Measurements from ENCODE around the gene ART4. TPM values are rescaled to one million over a fixed set of nuclear protein-coding genes. Genes with fewer than 3 reads are reported as not detected.

The ART4 gene
- total RNA-seq, 1 experiment from 2014 or later, result not detected

DNA sequence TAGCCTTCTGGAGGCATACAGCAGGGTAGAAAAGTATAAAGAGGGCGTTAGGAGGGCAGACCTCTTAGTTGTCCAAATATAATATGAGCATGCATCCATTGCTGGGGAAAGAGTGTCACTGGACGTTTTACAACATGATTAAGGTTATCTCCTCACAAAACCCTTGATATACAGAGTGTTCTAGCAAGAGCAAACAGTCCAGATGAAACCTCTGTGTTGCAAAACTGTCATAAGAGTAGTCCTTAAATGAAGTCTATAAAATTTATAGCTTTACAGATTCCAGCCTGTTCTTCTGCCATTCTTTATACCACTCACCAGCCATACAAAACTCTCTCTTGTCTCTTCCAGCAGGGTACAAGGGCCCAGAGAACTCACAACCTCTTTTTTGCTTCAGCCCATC lies 61.8 kb downstream of the ART4 start:
- Mint-ChIP-seq H3K36me3 (peaks cover 12% of the 10 kb centered on the region), H3K27ac (no peak overlapping the region), H3K27me3 (ENCODE audit: low read depth) (no peaks in the 10 kb centered on the region), H3K4me3 (no peak overlapping the region), H3K4me1 (peaks cover 11% of the 10 kb centered on the region), H3K9me3 (no peaks in the 10 kb centered on the region)
- ChIA-PET POLR2A (interaction anchor here (0.9 to 1.3 kb wide), 3 partner anchors 11 to 22 kb away, joined by 3 to 5 read pairs (median 3); partner anchors contain the start of genes C12orf60 and WBP11), CTCF (interaction anchor here (0.9 to 1.4 kb wide), 4 partner anchors 13 to 65 kb away, joined by 3 to 4 read pairs (median 4); no protein-coding TSS in a partner anchor)
- TF ChIP-seq GABPB1 (CRISPR knock-in tag; IDR thresholded peaks at IDR 0.05) (no peak), ZNF317 (CRISPR knock-in tag; IDR thresholded peaks at IDR 0.05; ENCODE audit: borderline replicate concordance, low read depth) (no peak), SMAD4 (CRISPR knock-in tag; IDR thresholded peaks at IDR 0.05) (no peak), IRF2 (CRISPR knock-in tag; IDR thresholded peaks at IDR 0.05; ENCODE audit: borderline replicate concordance, low read depth) (no peak), FOXK1 (CRISPR knock-in tag; IDR thresholded peaks at IDR 0.05) (no peak), NFATC4 (CRISPR knock-in tag; IDR thresholded peaks at IDR 0.05) (no peak), NR2C2 (CRISPR knock-in tag; IDR thresholded peaks at IDR 0.05) (no peak), NR1H2 (CRISPR knock-in tag; IDR thresholded peaks at IDR 0.05) (no peak), ZNF396 (CRISPR knock-in tag; IDR thresholded peaks at IDR 0.05; ENCODE audit: borderline replicate concordance) (no peak)
- TF ChIP-seq, protein P1, sequence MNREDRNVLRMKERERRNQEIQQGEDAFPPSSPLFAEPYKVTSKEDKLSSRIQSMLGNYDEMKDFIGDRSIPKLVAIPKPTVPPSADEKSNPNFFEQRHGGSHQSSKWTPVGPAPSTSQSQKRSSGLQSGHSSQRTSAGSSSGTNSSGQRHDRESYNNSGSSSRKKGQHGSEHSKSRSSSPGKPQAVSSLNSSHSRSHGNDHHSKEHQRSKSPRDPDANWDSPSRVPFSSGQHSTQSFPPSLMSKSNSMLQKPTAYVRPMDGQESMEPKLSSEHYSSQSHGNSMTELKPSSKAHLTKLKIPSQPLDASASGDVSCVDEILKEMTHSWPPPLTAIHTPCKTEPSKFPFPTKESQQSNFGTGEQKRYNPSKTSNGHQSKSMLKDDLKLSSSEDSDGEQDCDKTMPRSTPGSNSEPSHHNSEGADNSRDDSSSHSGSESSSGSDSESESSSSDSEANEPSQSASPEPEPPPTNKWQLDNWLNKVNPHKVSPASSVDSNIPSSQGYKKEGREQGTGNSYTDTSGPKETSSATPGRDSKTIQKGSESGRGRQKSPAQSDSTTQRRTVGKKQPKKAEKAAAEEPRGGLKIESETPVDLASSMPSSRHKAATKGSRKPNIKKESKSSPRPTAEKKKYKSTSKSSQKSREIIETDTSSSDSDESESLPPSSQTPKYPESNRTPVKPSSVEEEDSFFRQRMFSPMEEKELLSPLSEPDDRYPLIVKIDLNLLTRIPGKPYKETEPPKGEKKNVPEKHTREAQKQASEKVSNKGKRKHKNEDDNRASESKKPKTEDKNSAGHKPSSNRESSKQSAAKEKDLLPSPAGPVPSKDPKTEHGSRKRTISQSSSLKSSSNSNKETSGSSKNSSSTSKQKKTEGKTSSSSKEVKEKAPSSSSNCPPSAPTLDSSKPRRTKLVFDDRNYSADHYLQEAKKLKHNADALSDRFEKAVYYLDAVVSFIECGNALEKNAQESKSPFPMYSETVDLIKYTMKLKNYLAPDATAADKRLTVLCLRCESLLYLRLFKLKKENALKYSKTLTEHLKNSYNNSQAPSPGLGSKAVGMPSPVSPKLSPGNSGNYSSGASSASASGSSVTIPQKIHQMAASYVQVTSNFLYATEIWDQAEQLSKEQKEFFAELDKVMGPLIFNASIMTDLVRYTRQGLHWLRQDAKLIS (CRISPR knock-in tag; IDR thresholded peaks at IDR 0.05; ENCODE audit: borderline replicate concordance), result no peak
- TF ChIP-seq, protein P2, sequence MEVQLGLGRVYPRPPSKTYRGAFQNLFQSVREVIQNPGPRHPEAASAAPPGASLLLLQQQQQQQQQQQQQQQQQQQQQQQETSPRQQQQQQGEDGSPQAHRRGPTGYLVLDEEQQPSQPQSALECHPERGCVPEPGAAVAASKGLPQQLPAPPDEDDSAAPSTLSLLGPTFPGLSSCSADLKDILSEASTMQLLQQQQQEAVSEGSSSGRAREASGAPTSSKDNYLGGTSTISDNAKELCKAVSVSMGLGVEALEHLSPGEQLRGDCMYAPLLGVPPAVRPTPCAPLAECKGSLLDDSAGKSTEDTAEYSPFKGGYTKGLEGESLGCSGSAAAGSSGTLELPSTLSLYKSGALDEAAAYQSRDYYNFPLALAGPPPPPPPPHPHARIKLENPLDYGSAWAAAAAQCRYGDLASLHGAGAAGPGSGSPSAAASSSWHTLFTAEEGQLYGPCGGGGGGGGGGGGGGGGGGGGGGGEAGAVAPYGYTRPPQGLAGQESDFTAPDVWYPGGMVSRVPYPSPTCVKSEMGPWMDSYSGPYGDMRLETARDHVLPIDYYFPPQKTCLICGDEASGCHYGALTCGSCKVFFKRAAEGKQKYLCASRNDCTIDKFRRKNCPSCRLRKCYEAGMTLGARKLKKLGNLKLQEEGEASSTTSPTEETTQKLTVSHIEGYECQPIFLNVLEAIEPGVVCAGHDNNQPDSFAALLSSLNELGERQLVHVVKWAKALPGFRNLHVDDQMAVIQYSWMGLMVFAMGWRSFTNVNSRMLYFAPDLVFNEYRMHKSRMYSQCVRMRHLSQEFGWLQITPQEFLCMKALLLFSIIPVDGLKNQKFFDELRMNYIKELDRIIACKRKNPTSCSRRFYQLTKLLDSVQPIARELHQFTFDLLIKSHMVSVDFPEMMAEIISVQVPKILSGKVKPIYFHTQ (CRISPR knock-in tag; IDR thresholded peaks at IDR 0.05), result no peak
- TF ChIP-seq, protein P3, sequence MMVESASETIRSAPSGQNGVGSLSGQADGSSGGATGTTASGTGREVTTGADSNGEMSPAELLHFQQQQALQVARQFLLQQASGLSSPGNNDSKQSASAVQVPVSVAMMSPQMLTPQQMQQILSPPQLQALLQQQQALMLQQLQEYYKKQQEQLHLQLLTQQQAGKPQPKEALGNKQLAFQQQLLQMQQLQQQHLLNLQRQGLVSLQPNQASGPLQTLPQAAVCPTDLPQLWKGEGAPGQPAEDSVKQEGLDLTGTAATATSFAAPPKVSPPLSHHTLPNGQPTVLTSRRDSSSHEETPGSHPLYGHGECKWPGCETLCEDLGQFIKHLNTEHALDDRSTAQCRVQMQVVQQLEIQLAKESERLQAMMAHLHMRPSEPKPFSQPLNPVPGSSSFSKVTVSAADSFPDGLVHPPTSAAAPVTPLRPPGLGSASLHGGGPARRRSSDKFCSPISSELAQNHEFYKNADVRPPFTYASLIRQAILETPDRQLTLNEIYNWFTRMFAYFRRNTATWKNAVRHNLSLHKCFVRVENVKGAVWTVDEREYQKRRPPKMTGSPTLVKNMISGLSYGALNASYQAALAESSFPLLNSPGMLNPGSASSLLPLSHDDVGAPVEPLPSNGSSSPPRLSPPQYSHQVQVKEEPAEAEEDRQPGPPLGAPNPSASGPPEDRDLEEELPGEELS (CRISPR knock-in tag; IDR thresholded peaks at IDR 0.05), result no peak
- TF ChIP-seq, protein P4, sequence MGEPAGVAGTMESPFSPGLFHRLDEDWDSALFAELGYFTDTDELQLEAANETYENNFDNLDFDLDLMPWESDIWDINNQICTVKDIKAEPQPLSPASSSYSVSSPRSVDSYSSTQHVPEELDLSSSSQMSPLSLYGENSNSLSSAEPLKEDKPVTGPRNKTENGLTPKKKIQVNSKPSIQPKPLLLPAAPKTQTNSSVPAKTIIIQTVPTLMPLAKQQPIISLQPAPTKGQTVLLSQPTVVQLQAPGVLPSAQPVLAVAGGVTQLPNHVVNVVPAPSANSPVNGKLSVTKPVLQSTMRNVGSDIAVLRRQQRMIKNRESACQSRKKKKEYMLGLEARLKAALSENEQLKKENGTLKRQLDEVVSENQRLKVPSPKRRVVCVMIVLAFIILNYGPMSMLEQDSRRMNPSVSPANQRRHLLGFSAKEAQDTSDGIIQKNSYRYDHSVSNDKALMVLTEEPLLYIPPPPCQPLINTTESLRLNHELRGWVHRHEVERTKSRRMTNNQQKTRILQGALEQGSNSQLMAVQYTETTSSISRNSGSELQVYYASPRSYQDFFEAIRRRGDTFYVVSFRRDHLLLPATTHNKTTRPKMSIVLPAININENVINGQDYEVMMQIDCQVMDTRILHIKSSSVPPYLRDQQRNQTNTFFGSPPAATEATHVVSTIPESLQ (CRISPR knock-in tag; IDR thresholded peaks at IDR 0.05), result no peak
- TF ChIP-seq, protein P5, sequence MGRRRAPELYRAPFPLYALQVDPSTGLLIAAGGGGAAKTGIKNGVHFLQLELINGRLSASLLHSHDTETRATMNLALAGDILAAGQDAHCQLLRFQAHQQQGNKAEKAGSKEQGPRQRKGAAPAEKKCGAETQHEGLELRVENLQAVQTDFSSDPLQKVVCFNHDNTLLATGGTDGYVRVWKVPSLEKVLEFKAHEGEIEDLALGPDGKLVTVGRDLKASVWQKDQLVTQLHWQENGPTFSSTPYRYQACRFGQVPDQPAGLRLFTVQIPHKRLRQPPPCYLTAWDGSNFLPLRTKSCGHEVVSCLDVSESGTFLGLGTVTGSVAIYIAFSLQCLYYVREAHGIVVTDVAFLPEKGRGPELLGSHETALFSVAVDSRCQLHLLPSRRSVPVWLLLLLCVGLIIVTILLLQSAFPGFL (CRISPR knock-in tag; IDR thresholded peaks at IDR 0.05; ENCODE audit: borderline replicate concordance), result no peak
- ATAC-seq, result no peak
- DNase-seq (ENCODE audit: low spot score), result no peak
